Retinal pigment epithelial cell (primary cell): Measurements from ENCODE around the gene SLC6A19.

ENCODE experiments used
- DNase-seq: peaks from one replicate; pipeline ENCODE4 v3.0.0-alpha.2; 2010; ENCODE audit warnings: low read depth
- H3K4me3 ChIP-seq: 2 replicates; pipeline ENCODE4 v1.5.1; 2011; ENCODE audit warnings: mild to moderate bottlenecking, low read length, control low read depth, moderate library complexity
- CTCF ChIP-seq: conservative IDR thresholded peaks from 2 replicates; pipeline ENCODE4 v1.5.1; 2011; ENCODE audit warnings: low read depth, low read length, control low read depth, inconsistent platforms

SLC6A19 gene

GRCh38 chr5:1207555-1207954 is 6.2 kb downstream of the SLC6A19 start:
- DNase-seq, result no peak
- TF ChIP-seq CTCF, result no peak
- no peak overlapping the region for H3K4me3 ChIP-seq

GRCh38 chr5:1208221-1208742 is 6.9 kb downstream of the SLC6A19 start:
- DNase-seq, result no peak
- H3K4me3 ChIP-seq, result no peak overlapping the region
- TF ChIP-seq CTCF, result no peak

- H3K4me3 ChIP-seq, result no peak overlapping the region
- DNase-seq, result no peak
- TF ChIP-seq CTCF, result peak; percentile 57
Measured at GRCh38 chr5:1208743-1209488, 7.5 kb downstream of the SLC6A19 start.

GRCh38 chr5:1209489-1209852 is 8.1 kb downstream of the SLC6A19 start:
- TF ChIP-seq CTCF, result no peak
- H3K4me3 ChIP-seq, result no peak overlapping the region
- DNase-seq, result no peak

- H3K4me3 ChIP-seq, result no peak overlapping the region
- TF ChIP-seq CTCF, result no peak
- DNase-seq, result no peak
Measured at GRCh38 chr5:1209896-1210776, 8.7 kb downstream of the SLC6A19 start.

- H3K4me3 ChIP-seq, result no peak overlapping the region
- DNase-seq, result no peak
- TF ChIP-seq CTCF, result no peak
Measured at GRCh38 chr5:1210832-1211251, 9.4 kb downstream of the SLC6A19 start.

- no peak for TF ChIP-seq CTCF
- H3K4me3 ChIP-seq, result no peak overlapping the region
- DNase-seq, result no peak
Measured at GRCh38 chr5:1211701-1212100, 10.3 kb downstream of the SLC6A19 start.
